Measurements from ENCODE around the gene MLPH. TPM values are rescaled to one million over a fixed set of nuclear protein-coding genes. Genes with fewer than 3 reads are reported as not detected.

MLPH gene
- total and polyA plus RNA-seq, 10 donors = 0.09 to 1.4 (median 0.35) TPM; not detected in 3

DNA sequence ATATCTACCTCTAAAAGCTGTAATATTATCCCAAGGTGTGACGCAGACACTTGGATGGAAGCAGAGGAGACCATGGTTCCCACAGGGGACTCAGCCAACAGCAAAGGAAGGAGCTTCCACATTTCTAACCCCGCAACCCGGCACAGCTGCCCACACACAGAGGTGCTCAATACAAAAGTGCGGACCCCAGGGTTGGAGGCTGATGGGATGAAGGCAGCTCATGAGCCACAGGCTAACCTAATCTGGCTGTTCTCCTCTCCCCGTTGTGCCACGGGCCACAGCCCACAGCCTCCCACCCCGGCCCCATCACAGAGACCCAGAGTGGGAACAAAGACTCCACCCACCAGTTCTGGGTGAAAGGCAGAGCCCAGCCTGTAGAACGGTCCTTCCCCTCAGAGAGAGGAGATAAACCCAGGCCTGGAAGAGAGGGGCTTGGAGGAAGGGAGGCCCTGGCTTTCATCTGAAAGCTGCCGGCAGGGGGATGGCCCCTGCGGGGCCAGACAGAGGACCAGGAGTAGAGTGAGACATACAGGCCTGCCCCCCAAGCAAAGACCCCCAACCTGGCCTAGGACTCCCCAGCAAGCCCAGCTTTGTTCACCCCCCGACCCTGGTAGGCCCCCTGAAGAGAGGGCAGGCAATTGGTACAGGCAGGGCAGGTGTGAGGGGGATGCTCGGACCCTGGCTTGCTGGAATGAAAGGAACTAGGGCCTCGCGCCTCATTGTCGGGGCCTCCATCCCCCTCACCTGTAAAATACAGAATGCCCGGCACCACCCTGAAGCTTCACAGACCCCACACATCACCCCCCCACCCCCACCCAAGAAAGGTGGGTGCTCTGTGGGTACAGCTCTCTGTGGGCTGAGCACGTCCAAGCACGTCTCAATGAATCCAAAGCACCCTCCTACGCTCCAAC, 96.6 kb downstream of the MLPH start:
- Histone ChIP-seq H3K9me3 (no peaks in the 10 kb centered on the region), H3K36me3 (no peaks in the 10 kb centered on the region), H3K27me3 (replicated peaks in 1 of 7) (peaks cover 0 to 7% (median 0%) of the 10 kb centered on the region in 7 donors), H3K4me1 (peaks cover 0 to 23% (median 11%) of the 10 kb centered on the region in 6 donors), H3K4me3 (no peak overlapping the region), H3K27ac (no peak overlapping the region)
- intact Hi-C loops (cut with DNase I; ENCODE audit: low total_unique reads) = loop anchor here (10.0 kb wide), 1 partner anchor 161 kb away; no protein-coding TSS in a partner anchor
- TF ChIP-seq POLR2A (IDR thresholded peaks at IDR 0.05) (no peak), POLR2AphosphoS5 (IDR thresholded peaks at IDR 0.05) (no peak)
- TF ChIP-seq, protein P1, sequence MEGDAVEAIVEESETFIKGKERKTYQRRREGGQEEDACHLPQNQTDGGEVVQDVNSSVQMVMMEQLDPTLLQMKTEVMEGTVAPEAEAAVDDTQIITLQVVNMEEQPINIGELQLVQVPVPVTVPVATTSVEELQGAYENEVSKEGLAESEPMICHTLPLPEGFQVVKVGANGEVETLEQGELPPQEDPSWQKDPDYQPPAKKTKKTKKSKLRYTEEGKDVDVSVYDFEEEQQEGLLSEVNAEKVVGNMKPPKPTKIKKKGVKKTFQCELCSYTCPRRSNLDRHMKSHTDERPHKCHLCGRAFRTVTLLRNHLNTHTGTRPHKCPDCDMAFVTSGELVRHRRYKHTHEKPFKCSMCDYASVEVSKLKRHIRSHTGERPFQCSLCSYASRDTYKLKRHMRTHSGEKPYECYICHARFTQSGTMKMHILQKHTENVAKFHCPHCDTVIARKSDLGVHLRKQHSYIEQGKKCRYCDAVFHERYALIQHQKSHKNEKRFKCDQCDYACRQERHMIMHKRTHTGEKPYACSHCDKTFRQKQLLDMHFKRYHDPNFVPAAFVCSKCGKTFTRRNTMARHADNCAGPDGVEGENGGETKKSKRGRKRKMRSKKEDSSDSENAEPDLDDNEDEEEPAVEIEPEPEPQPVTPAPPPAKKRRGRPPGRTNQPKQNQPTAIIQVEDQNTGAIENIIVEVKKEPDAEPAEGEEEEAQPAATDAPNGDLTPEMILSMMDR (IDR thresholded peaks at IDR 0.05 in 8 of 11, conservative IDR thresholded peaks at IDR 0.05 in 3 of 11) = no peak
- 88 to 95% (median 90%) methylated on average over 14 to 19 of the region's 19 CpGs for WGBS, 5 donors
- DNase-seq = no peak

DNA sequence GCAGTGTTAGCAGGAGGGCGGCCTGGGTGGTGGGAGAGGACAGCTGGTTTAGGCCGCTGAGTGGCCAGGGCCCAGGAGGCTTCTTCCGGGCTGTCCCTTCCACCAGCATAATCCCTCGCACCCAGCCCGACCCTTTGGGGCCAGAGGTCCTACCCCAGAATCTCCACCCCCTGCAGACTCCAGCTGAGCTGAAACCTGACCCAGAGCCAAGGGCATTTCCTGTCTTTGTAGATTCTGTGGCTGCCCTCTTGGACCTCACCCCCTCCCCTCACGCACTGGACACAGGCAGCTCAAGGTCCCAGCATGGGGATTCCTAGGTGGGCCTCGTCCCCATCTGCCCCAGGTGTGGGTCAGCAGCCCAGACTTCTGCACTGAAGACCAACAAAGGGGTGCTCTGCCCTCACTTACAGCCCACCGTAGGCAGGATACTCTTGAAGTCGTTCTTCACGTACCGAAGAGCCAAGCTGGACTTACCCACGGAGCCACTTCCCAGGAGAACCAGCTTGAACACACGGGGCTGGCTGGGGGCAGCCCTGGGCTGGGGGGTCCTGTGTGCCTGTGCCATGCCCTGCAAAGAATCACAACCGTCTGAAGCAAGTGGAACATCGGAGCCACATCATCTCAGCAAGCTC, 98.7 kb downstream of the MLPH start:
- TF ChIP-seq POLR2A (IDR thresholded peaks at IDR 0.05) (no peak), POLR2AphosphoS5 (IDR thresholded peaks at IDR 0.05) (peak in 1 of 3 donors; percentile 33)
- TF ChIP-seq, protein P1 (IDR thresholded peaks at IDR 0.05 in 8 of 11, conservative IDR thresholded peaks at IDR 0.05 in 3 of 11) = no peak
- peak overlapping the region in 2 of 8 donors; percentile 11 to 13 for H3K27ac ChIP-seq
- H3K27me3 ChIP-seq (replicated peaks in 1 of 7) = peaks cover 0 to 7% (median 0%) of the 10 kb centered on the region in 7 donors
- peak; percentile 66 for DNase-seq
- H3K36me3 ChIP-seq = no peaks in the 10 kb centered on the region
- no peak overlapping the region for H3K4me3 ChIP-seq
- WGBS, 5 donors = 75 to 83% (median 77%) methylated on average over 12 to 15 of the region's 15 CpGs
- intact Hi-C loops (cut with DNase I; ENCODE audit: low total_unique reads) = loop anchor here (10.0 kb wide), 1 partner anchor 159 kb away; no protein-coding TSS in a partner anchor
- H3K4me1 ChIP-seq = peaks cover 0 to 28% (median 14%) of the 10 kb centered on the region in 6 donors
- H3K9me3 ChIP-seq = no peaks in the 10 kb centered on the region

DNA sequence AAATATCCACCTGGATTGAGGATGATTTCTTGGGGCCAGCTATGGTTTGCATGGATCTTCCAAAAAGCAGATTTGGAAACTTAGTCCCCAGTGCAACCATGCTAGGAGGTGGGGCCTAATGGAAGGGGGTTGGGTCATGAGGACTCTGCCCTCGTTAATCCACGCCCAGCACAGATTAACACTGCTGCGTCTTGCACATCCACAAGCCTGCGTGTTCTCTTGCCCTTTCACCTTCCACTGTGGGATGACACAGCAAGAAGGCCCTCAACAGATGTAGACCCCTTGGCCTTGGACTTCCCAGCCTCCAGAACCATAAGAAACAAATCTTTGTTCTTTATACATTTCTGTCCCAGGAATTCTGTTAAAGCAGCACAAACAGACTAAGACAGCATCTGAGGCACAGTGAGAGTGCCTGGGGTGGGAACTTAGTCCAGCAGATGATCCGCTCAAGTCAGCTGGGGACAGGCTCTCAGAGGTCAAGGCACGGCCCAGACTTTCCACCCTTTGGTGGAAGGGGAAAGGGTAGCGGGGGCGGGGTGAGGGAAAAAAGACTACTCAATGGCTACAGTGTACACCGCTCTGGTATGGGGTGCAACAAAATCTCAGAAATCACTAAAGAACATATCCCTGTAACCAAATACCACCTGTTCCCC, 101.1 kb downstream of the MLPH start:
- intact Hi-C loops (cut with DNase I; ENCODE audit: low total_unique reads) = loop anchor here (10.0 kb wide), 1 partner anchor 157 kb away; no protein-coding TSS in a partner anchor
- Histone ChIP-seq H3K27me3 (replicated peaks in 1 of 7) (no peaks in the 10 kb centered on the region), H3K27ac (no peak overlapping the region), H3K4me3 (no peak overlapping the region), H3K4me1 (peaks cover 0 to 25% (median 17%) of the 10 kb centered on the region in 6 donors), H3K36me3 (no peaks in the 10 kb centered on the region), H3K9me3 (no peaks in the 10 kb centered on the region)
- DNase-seq = peak; percentile 17
- WGBS, 5 donors = 89 to 93% (median 91%) methylated on average over 9 of the region's 9 CpGs
- TF ChIP-seq POLR2AphosphoS5 (IDR thresholded peaks at IDR 0.05) (no peak), POLR2A (IDR thresholded peaks at IDR 0.05) (no peak)
- TF ChIP-seq, protein P1 (IDR thresholded peaks at IDR 0.05 in 8 of 11, conservative IDR thresholded peaks at IDR 0.05 in 3 of 11) = no peak
